ENCODE measurements around the gene BSND.

Gene BSND

DNA sequence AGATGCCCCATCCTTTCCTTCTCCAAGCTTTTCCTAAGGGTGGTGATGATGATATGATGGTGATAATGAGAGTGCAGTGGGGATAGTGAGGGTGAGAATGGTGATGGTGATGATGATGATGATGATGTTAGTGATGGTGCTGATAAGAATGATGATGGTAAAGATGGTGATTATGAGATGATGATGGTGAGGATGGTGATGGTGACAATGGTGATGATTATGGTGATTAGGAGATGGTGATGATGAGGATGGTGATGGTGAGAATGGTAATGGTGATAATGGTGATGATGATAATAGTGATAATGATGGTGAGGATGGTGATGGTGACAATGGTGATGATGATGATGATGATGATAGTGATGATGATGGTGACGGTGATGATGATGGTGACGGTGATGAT, 4.0 kb downstream of the BSND start:
- no peak for ATAC-seq
- TF ChIP-seq, protein P1, sequence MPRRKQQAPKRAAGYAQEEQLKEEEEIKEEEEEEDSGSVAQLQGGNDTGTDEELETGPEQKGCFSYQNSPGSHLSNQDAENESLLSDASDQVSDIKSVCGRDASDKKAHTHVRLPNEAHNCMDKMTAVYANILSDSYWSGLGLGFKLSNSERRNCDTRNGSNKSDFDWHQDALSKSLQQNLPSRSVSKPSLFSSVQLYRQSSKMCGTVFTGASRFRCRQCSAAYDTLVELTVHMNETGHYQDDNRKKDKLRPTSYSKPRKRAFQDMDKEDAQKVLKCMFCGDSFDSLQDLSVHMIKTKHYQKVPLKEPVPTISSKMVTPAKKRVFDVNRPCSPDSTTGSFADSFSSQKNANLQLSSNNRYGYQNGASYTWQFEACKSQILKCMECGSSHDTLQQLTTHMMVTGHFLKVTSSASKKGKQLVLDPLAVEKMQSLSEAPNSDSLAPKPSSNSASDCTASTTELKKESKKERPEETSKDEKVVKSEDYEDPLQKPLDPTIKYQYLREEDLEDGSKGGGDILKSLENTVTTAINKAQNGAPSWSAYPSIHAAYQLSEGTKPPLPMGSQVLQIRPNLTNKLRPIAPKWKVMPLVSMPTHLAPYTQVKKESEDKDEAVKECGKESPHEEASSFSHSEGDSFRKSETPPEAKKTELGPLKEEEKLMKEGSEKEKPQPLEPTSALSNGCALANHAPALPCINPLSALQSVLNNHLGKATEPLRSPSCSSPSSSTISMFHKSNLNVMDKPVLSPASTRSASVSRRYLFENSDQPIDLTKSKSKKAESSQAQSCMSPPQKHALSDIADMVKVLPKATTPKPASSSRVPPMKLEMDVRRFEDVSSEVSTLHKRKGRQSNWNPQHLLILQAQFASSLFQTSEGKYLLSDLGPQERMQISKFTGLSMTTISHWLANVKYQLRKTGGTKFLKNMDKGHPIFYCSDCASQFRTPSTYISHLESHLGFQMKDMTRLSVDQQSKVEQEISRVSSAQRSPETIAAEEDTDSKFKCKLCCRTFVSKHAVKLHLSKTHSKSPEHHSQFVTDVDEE (CRISPR knock-in tag; IDR thresholded peaks at IDR 0.05): no peak

DNA sequence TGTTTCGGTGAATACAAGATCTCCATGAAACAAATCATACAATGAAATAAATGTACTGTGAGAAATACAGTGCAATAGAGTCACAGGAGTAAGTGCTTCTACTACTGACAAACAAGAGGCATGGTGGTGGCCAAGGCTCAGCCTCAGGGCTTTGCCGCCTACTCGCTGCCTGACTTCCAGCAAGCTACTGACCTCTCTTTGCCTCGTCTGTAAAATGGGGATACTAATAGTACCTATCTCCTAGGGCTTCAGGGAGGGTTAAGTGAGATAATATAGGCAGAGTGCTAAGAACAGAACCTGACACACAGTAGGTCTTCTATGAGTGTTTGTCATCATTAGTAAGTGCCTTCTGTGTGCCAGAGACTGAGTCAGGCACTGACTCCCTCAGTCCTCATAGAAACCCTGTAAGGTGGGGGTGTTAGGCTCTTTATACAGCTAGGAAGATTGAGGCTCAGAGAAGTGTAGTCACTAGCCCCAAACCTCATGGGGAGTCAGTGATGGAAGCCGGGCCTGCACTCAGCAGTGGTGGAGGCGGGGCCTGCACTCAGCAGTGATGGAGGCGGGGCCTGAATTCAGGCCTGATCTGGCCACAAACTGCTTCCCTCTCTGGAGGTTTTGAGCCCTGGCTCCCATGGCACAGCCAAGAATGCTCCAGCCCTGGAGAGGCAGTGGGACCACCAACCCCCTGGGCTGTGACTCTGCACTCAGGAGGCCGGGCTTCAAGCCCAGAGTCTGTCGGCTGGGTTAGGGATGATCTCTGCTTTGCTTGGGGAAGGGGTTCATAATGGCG, 6.8 kb downstream of the BSND start:
- 0 out of 3 replicates have a peak, but pooled peaks have one; percentile 16 for ATAC-seq
- TF ChIP-seq BACH2 (CRISPR knock-in tag; IDR thresholded peaks at IDR 0.05; ENCODE audit: borderline replicate concordance) (no peak), TOX (CRISPR knock-in tag; IDR thresholded peaks at IDR 0.05; ENCODE audit: borderline replicate concordance) (no peak), OSR1 (CRISPR knock-in tag; IDR thresholded peaks at IDR 0.05) (no peak), ZNF8 (CRISPR knock-in tag; IDR thresholded peaks at IDR 0.05) (no peak), GLIS3 (CRISPR knock-in tag; IDR thresholded peaks at IDR 0.05) (no peak), ISL1 (CRISPR knock-in tag; IDR thresholded peaks at IDR 0.05) (no peak), CSDC2 (CRISPR knock-in tag; IDR thresholded peaks at IDR 0.05) (no peak), ZFP30 (CRISPR knock-in tag; IDR thresholded peaks at IDR 0.05) (no peak)

DNA sequence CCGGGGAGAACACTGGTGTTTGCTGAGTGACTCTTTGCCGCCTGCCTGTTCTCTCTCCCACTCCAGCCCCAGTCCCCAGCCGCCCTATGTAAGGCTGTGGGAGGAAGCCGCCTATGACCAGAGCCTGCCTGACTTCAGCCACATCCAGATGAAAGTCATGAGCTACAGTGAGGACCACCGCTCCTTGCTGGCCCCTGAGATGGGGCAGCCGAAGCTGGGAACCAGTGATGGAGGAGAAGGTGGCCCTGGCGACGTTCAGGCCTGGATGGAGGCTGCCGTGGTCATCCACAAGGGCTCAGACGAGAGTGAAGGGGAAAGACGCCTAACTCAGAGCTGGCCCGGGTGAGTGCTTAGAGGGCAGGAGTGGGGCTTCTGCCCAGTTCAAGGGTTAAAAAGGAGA, 8.2 kb downstream of the BSND start:
- TF ChIP-seq, protein P2, sequence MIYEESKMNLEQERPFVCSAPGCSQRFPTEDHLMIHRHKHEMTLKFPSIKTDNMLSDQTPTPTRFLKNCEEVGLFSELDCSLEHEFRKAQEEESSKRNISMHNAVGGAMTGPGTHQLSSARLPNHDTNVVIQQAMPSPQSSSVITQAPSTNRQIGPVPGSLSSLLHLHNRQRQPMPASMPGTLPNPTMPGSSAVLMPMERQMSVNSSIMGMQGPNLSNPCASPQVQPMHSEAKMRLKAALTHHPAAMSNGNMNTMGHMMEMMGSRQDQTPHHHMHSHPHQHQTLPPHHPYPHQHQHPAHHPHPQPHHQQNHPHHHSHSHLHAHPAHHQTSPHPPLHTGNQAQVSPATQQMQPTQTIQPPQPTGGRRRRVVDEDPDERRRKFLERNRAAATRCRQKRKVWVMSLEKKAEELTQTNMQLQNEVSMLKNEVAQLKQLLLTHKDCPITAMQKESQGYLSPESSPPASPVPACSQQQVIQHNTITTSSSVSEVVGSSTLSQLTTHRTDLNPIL (CRISPR knock-in tag; IDR thresholded peaks at IDR 0.05; ENCODE audit: low read depth): no peak
- TF ChIP-seq BACH2 (CRISPR knock-in tag; IDR thresholded peaks at IDR 0.05; ENCODE audit: borderline replicate concordance) (no peak), ZFP30 (CRISPR knock-in tag; IDR thresholded peaks at IDR 0.05) (no peak), ARNTL (CRISPR knock-in tag; IDR thresholded peaks at IDR 0.05; ENCODE audit: borderline replicate concordance, low read depth) (no peak), ISL1 (CRISPR knock-in tag; IDR thresholded peaks at IDR 0.05) (no peak), SNAI2 (CRISPR knock-in tag; IDR thresholded peaks at IDR 0.05) (no peak), OSR1 (CRISPR knock-in tag; IDR thresholded peaks at IDR 0.05) (no peak), ZFP3 (CRISPR knock-in tag; IDR thresholded peaks at IDR 0.05) (no peak)
- TF ChIP-seq, protein P3, sequence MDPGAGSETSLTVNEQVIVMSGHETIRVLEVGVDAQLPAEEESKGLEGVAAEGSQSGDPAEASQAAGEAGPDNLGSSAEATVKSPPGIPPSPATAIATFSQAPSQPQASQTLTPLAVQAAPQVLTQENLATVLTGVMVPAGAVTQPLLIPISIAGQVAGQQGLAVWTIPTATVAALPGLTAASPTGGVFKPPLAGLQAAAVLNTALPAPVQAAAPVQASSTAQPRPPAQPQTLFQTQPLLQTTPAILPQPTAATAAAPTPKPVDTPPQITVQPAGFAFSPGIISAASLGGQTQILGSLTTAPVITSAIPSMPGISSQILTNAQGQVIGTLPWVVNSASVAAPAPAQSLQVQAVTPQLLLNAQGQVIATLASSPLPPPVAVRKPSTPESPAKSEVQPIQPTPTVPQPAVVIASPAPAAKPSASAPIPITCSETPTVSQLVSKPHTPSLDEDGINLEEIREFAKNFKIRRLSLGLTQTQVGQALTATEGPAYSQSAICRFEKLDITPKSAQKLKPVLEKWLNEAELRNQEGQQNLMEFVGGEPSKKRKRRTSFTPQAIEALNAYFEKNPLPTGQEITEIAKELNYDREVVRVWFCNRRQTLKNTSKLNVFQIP (CRISPR knock-in tag; IDR thresholded peaks at IDR 0.05; ENCODE audit: borderline replicate concordance, low read depth): no peak
- ATAC-seq: no peak

DNA sequence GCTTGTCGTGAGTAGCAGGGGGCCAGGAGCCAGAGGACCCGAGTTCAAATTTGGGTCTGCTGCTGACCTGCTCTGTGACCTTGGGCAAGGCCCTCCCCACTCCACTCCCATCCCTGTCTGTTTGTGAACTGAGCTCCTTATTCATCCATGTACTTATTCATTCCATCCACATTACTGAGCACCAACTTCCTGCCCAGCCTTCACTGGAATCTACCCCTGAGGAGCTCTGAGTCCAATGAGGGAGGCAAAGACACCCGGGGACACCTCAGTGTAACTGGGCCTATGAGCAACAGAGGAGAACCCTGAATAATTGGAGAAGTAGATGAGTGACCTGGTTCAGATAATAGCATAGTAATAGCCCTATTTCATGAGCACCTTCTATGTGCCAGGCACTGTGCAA, 8.9 kb downstream of the BSND start:
- ATAC-seq: peak; percentile 76

DNA sequence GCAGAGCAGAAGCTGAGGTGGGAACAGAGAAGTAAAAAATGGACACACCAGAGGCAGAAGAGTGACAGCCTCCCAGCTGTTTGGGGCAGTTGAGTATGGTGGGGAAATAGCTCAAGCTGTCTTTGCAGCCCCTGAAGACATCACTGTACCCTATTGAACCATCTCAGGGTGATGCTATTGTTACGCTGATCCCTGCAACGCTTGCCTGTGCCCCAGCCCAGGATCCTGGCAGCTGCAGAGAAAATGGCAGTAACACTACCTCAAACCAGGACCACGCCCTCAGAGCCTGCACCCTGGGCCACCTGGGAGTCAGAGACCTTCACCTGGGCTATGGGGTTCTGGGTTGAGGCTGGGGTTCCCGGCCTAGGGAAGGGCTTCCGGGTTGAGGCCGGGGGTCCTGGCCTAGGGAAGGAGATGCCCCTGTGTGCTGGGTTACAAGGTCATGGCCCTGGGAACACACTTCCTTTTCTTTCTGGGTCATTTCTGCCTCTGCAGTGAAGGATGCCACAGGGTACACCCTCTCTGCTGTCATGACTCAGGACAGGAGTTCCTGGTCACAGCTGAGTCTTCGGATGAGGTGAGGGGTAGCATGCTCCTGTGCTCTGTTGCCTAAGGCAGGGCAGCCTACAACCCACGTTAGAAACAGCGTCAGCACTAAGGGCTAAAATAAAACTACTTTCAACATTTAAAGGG, 11.6 kb downstream of the BSND start:
- no peak for ATAC-seq
- TF ChIP-seq TOX (CRISPR knock-in tag; IDR thresholded peaks at IDR 0.05; ENCODE audit: borderline replicate concordance): no peak
- no peak for TF ChIP-seq OSR1 (CRISPR knock-in tag; IDR thresholded peaks at IDR 0.05)
- TF ChIP-seq, protein P1 (CRISPR knock-in tag; IDR thresholded peaks at IDR 0.05): no peak
- no peak for TF ChIP-seq ZNF565 (CRISPR knock-in tag; conservative IDR thresholded peaks at IDR 0.05; ENCODE audit: low read depth)
- TF ChIP-seq ZNF8 (CRISPR knock-in tag; IDR thresholded peaks at IDR 0.05): no peak
- TF ChIP-seq TCF4 (CRISPR knock-in tag; IDR thresholded peaks at IDR 0.05; ENCODE audit: borderline replicate concordance): no peak
- TF ChIP-seq ARNTL (CRISPR knock-in tag; IDR thresholded peaks at IDR 0.05; ENCODE audit: borderline replicate concordance, low read depth): no peak
- TF ChIP-seq ESRRG (CRISPR knock-in tag; IDR thresholded peaks at IDR 0.05): no peak
- TF ChIP-seq BACH2 (CRISPR knock-in tag; IDR thresholded peaks at IDR 0.05; ENCODE audit: borderline replicate concordance): no peak
- no peak for TF ChIP-seq ZNF70 (CRISPR knock-in tag; IDR thresholded peaks at IDR 0.05)
- TF ChIP-seq, protein P3 (CRISPR knock-in tag; IDR thresholded peaks at IDR 0.05; ENCODE audit: borderline replicate concordance, low read depth): no peak
- no peak for TF ChIP-seq SNAI2 (CRISPR knock-in tag; IDR thresholded peaks at IDR 0.05)
- TF ChIP-seq, protein P2 (CRISPR knock-in tag; IDR thresholded peaks at IDR 0.05; ENCODE audit: low read depth): no peak
- no peak for TF ChIP-seq ZC3H10 (CRISPR knock-in tag; IDR thresholded peaks at IDR 0.05)
- no peak for TF ChIP-seq ISL1 (CRISPR knock-in tag; IDR thresholded peaks at IDR 0.05)

More for the DNA sequence above, 8.9 kb downstream of the BSND start:
- TF ChIP-seq ZNF8 (CRISPR knock-in tag; IDR thresholded peaks at IDR 0.05) (no peak), CSDC2 (CRISPR knock-in tag; IDR thresholded peaks at IDR 0.05) (no peak), ZFP30 (CRISPR knock-in tag; IDR thresholded peaks at IDR 0.05) (no peak)
